A673 (cell line): ENCODE measurements around the gene MGARP. TPM values are rescaled to one million over a fixed set of nuclear protein-coding genes. Genes with fewer than 3 reads are reported as not detected.

ENCODE experiments used
- BruUV-seq: library from RNA; stranded (reverse); fragments of 400-500 nt; replicated peaks from 2 replicates; lab custom pipeline; 2021; lab: Mats Ljungman, UMichigan
- CTCF ChIA-PET: fragments of 300-600 bp; sonication (Branson Sonifier 250); formaldehyde crosslinking; loops from one replicate; lab custom pipeline; 2022; ENCODE audit warnings: antibody characterized with exemption; lab: Charles Lee
- POLR2A ChIA-PET: fragments of 300-600 bp; sonication (Branson Sonifier 250); formaldehyde crosslinking; loops from one replicate; lab custom pipeline; 2022; ENCODE audit warnings: antibody characterized with exemption; ENCODE audit not compliant: low non-redundant PET; lab: Charles Lee
- DNase-seq: peaks from one replicate; pipeline ENCODE4 v3.0.0-alpha.2; 2015; ENCODE audit warnings: low spot score
- H3K27ac ChIP-seq: fragments of 200-600 bp; sonication (generic); 2 replicates; pipeline ENCODE4 v1.5.1; 2016; ENCODE audit warnings: mixed run types, low read depth, mild to moderate bottlenecking, mixed read lengths, antibody characterized with exemption, low read length; ENCODE audit not compliant: poor library complexity, severe bottlenecking
- H3K27me3 ChIP-seq: fragments of 200-600 bp; sonication (generic); replicated peaks from 2 replicates; pipeline ENCODE4 v1.6.1; 2017; ENCODE audit warnings: mixed run types, low read depth, mild to moderate bottlenecking, mixed read lengths, antibody characterized with exemption, low read length; ENCODE audit not compliant: insufficient read depth, poor library complexity
- H3K36me3 ChIP-seq: fragments of 200-600 bp; sonication (generic); 2 replicates; pipeline ENCODE4 v1.6.1; 2016; ENCODE audit warnings: mixed run types, mild to moderate bottlenecking, mixed read lengths, antibody characterized with exemption, low read length; ENCODE audit not compliant: insufficient read depth, poor library complexity, severe bottlenecking
- H3K4me1 ChIP-seq: fragments of 200-600 bp; sonication (generic); 2 replicates; pipeline ENCODE4 v1.6.1; 2017; ENCODE audit warnings: mixed run types, mild to moderate bottlenecking, mixed read lengths, antibody characterized with exemption, low read length; ENCODE audit not compliant: insufficient read depth, poor library complexity, severe bottlenecking
- H3K4me3 ChIP-seq: fragments of 200-600 bp; sonication (generic); 2 replicates; pipeline ENCODE4 v1.5.1; 2016; ENCODE audit warnings: low read depth, mixed run types, mild to moderate bottlenecking, mixed read lengths, low read length; ENCODE audit not compliant: poor library complexity, severe bottlenecking
- H3K9me3 ChIP-seq: fragments of 200-600 bp; sonication (generic); 2 replicates; pipeline ENCODE4 v1.6.1; 2016; ENCODE audit warnings: mixed run types, low read depth, mild to moderate bottlenecking, mixed read lengths, antibody characterized with exemption, low read length; ENCODE audit not compliant: poor library complexity, severe bottlenecking
- EZH2 ChIP-seq: fragments of 200-600 bp; sonication (generic); IDR thresholded peaks from 2 replicates; pipeline ENCODE4 v1.6.1; 2017; ENCODE audit warnings: borderline replicate concordance, low read depth, mild to moderate bottlenecking, mixed read lengths, antibody characterized with exemption, low read length; ENCODE audit not compliant: poor library complexity, severe bottlenecking
- intact Hi-C: fragments of 100-400 bp; cut with micrococcal nuclease; formaldehyde crosslinking; loops from one replicate; pipeline ENCODE4 v1.10.0; 2022; ENCODE audit not compliant: unreplicated experiment
- total RNA-seq: library from RNA; stranded (reverse); gene quantifications from 2 replicates; pipeline ENCODE4 v1.2.3, GENCODE V29; 2021
- TF ChIP-seq, protein P1 (sequence below): fragments of 300-800, 200-600 bp; sonication (generic); conservative IDR thresholded peaks from 2 replicates; pipeline ENCODE4 v1.5.1; 2017; ENCODE audit warnings: low read depth, mild to moderate bottlenecking, antibody characterized with exemption, low read length, moderate library complexity, mixed read lengths

The MGARP gene
- total RNA-seq, 1 experiment from 2014 or later: 6.0 TPM

DNA sequence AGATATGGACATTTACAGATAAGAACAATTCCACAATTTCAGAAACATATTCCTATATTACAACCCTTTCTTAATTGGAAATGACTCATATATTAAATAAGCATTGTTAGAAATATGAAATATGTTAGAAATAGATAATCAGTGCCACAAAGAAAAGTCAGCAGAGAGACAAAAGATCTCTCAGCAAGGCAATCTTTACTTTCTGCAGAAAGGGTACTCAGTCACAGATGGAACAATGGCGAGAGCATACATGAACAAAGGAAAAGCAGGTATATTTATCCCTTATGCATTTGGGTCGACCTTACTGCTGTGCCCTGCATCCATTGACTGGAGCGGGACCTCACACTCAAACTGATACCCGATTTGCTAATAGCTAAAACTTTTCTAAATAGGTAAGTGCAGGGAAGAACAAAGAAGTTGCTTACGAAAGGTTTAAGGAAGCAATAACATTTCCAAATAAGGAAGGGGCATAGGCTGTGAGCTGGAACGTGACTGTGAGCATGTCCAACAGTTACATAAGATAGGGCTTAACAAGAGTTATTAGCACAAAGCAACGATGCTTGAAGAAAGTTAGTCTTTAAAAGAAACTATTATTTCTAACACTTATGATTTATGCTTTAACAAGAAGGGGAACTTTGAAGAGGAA lies 40.8 kb downstream of the MGARP start:
- BruUV-seq: no TSS peak
- POLR2A ChIA-PET: no interaction called here
- CTCF ChIA-PET: no interaction called here

GRCh38 chr4:139234253-139234652 lies 45.8 kb downstream of the MGARP start:
- no peak for TF ChIP-seq EZH2
- TF ChIP-seq, protein P1, sequence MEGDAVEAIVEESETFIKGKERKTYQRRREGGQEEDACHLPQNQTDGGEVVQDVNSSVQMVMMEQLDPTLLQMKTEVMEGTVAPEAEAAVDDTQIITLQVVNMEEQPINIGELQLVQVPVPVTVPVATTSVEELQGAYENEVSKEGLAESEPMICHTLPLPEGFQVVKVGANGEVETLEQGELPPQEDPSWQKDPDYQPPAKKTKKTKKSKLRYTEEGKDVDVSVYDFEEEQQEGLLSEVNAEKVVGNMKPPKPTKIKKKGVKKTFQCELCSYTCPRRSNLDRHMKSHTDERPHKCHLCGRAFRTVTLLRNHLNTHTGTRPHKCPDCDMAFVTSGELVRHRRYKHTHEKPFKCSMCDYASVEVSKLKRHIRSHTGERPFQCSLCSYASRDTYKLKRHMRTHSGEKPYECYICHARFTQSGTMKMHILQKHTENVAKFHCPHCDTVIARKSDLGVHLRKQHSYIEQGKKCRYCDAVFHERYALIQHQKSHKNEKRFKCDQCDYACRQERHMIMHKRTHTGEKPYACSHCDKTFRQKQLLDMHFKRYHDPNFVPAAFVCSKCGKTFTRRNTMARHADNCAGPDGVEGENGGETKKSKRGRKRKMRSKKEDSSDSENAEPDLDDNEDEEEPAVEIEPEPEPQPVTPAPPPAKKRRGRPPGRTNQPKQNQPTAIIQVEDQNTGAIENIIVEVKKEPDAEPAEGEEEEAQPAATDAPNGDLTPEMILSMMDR: no peak
- Histone ChIP-seq H3K27ac (peak overlapping the region; percentile 42), H3K4me1 (peaks cover 17% of the 10 kb centered on the region), H3K27me3 (no peaks in the 10 kb centered on the region), H3K4me3 (no peak overlapping the region), H3K9me3 (peaks cover 3% of the 10 kb centered on the region), H3K36me3 (no peaks in the 10 kb centered on the region)
- BruUV-seq: no TSS peak
- DNase-seq: no peak
- POLR2A ChIA-PET: no interaction called here
- CTCF ChIA-PET: no interaction called here
- intact Hi-C loops: no loop called here

More for the DNA sequence above, 40.8 kb downstream of the MGARP start:
- Histone ChIP-seq H3K4me3 (no peak overlapping the region), H3K27ac (no peak overlapping the region), H3K4me1 (peaks cover 4% of the 10 kb centered on the region), H3K36me3 (no peaks in the 10 kb centered on the region), H3K9me3 (peaks cover 5% of the 10 kb centered on the region), H3K27me3 (no peaks in the 10 kb centered on the region)
- intact Hi-C loops: no loop called here
- TF ChIP-seq, protein P1: no peak
- TF ChIP-seq EZH2: no peak
- DNase-seq: no peak

GRCh38 chr4:139229534-139230039 lies 50.4 kb downstream of the MGARP start:
- intact Hi-C loops: loop anchor here (2.0 kb wide), 1 partner anchor 65 kb away; no protein-coding TSS in a partner anchor
- CTCF ChIA-PET: no interaction called here
- Histone ChIP-seq H3K4me3 (no peak overlapping the region), H3K27me3 (no peaks in the 10 kb centered on the region), H3K9me3 (no peaks in the 10 kb centered on the region), H3K4me1 (peaks cover 17% of the 10 kb centered on the region), H3K36me3 (no peaks in the 10 kb centered on the region), H3K27ac (no peak overlapping the region)
- BruUV-seq: no TSS peak
- peak; percentile 78 for DNase-seq
- TF ChIP-seq, protein P1: peak; percentile 82
- TF ChIP-seq EZH2: no peak
- POLR2A ChIA-PET: no interaction called here
